GM12878 (cell line): ENCODE measurements around the gene ACCS. TPM values are rescaled to one million over a fixed set of nuclear protein-coding genes. Genes with fewer than 3 reads are reported as not detected.
A peak's percentile ranks its signal among the peaks of the same experiment; 100 is the strongest.

Experiments
- EZH2 ChIP-seq: IDR thresholded peaks from 2 replicates; pipeline ENCODE4 v1.6.1; 2012; ENCODE audit warnings: low read depth, mild to moderate bottlenecking, control low read depth, inconsistent platforms, low read length, borderline replicate concordance; ENCODE audit not compliant: control insufficient read depth
- FOS ChIP-seq: IDR thresholded peaks from 3 replicates; pipeline ENCODE4 v1.6.1; 2011; ENCODE audit warnings: borderline replicate concordance; ENCODE audit not compliant: insufficient read length; ENCODE audit errors: extremely low read depth
- JUND ChIP-seq: IDR thresholded peaks from 2 replicates; pipeline ENCODE4 v1.6.1; 2012; ENCODE audit warnings: low read depth, mild to moderate bottlenecking, low read length, improper control_type of control experiment, moderate library complexity
- MXI1 ChIP-seq: fragments of 150-350 bp; IDR thresholded peaks from 2 replicates; pipeline ENCODE4 v1.6.1; 2011; ENCODE audit warnings: low read depth, mild to moderate bottlenecking, inconsistent platforms, low read length, improper control_type of control experiment
- SIN3A ChIP-seq: IDR thresholded peaks from 2 replicates; pipeline ENCODE4 v1.6.1; 2012; ENCODE audit warnings: low read depth, low read length, improper control_type of control experiment
- SMAD1 ChIP-seq: fragments of 450-650 bp; IDR thresholded peaks from 2 replicates; pipeline ENCODE4 v1.6.1; 2018; ENCODE audit warnings: mild to moderate bottlenecking, low read depth; ENCODE audit not compliant: partially characterized antibody
- SMARCA5 ChIP-seq: fragments of 450-650 bp; IDR thresholded peaks from 2 replicates; pipeline ENCODE4 v1.6.1; 2017; ENCODE audit warnings: mild to moderate bottlenecking
- SREBF1 ChIP-seq: IDR thresholded peaks from 2 replicates; pipeline ENCODE4 v1.6.1; 2012; ENCODE audit warnings: mild to moderate bottlenecking, low read length
- SUPT20H ChIP-seq: IDR thresholded peaks from 2 replicates; pipeline ENCODE4 v1.6.1; 2011; ENCODE audit warnings: low read depth, mild to moderate bottlenecking, low read length, moderate library complexity, borderline replicate concordance; ENCODE audit not compliant: control insufficient read depth
- TBL1XR1 ChIP-seq: IDR thresholded peaks from 2 replicates; pipeline ENCODE4 v1.6.1; 2012; ENCODE audit warnings: low read depth, low read length, improper control_type of control experiment
- ZNF24 ChIP-seq: fragments of 450-650 bp; IDR thresholded peaks from 2 replicates; pipeline ENCODE4 v1.6.1; 2017; ENCODE audit warnings: antibody characterized with exemption, mild to moderate bottlenecking
- ZNF274 ChIP-seq: IDR thresholded peaks from one replicate; pipeline ENCODE4 v1.8.0; 2011; ENCODE audit not compliant: insufficient read length, insufficient read depth
- ZNF384 ChIP-seq: IDR thresholded peaks from 2 replicates; pipeline ENCODE4 v1.6.1; 2012; ENCODE audit warnings: low read depth, mild to moderate bottlenecking, low read length, improper control_type of control experiment, borderline replicate concordance
- polyA plus RNA-seq, 11 experiments: library from polyadenylated mRNA; depleted of rRNA in 4 of 11; unstranded in 6 of 11; stranded (reverse) in 5 of 11; fragments of >200 nt; fragmentation: Nextera tagmentation in 4 of 11; fragmentation: Illumina TruSeq in 1 of 11; extraction: Ambion mirVana in 4 of 11; extraction: Trizol in 1 of 11; gene quantifications; 1 replicate in 1 of 11; 2 replicates in 10 of 11; pipeline versions ENCODE4 v1.2.1 to v1.2.3, GENCODE V29; 2011 to 2016; ENCODE audit warnings: inconsistent platforms in 2 of 11, missing spikeins in 2 of 11, low read depth in 1 of 11
- total RNA-seq, 4 experiments: library from RNA; depleted of rRNA in 3 of 4; stranded (reverse); fragments of >200 nt in 3 of 4; fragmentation: Illumina TruSeq in 1 of 4; extraction: Trizol in 1 of 4; gene quantifications; 2 replicates each; pipeline versions ENCODE4 v1.2.1 to v1.2.3, GENCODE V29; 2013 to 2021
- TF ChIP-seq, protein P1 (sequence below): fragments of 450-650 bp; IDR thresholded peaks from 2 replicates; pipeline ENCODE4 v1.6.1; 2014; ENCODE audit warnings: mild to moderate bottlenecking
- TF ChIP-seq, protein P2 (sequence below): fragments of 450-650 bp; IDR thresholded peaks from 2 replicates; pipeline ENCODE4 v1.6.1; 2017; ENCODE audit warnings: mild to moderate bottlenecking
- TF ChIP-seq, protein P3 (sequence below): IDR thresholded peaks from 2 replicates; pipeline ENCODE4 v1.6.1; 2012; ENCODE audit warnings: low read depth, low read length, improper control_type of control experiment
- TF ChIP-seq, protein P4 (sequence below): IDR thresholded peaks from 2 replicates; pipeline ENCODE4 v1.6.1; 2011; ENCODE audit warnings: mild to moderate bottlenecking, low read depth, low read length, moderate library complexity; ENCODE audit not compliant: insufficient replicate concordance
- TF ChIP-seq, protein P5 (sequence below): fragments of 150-350 bp; IDR thresholded peaks from 2 replicates; pipeline ENCODE4 v1.6.1; 2014; ENCODE audit warnings: mild to moderate bottlenecking, low read depth, low read length
- TF ChIP-seq, protein P6 (sequence below): fragments of 450-650 bp; IDR thresholded peaks from 2 replicates; pipeline ENCODE4 v1.6.1; 2017; ENCODE audit warnings: mild to moderate bottlenecking, low read depth, inconsistent platforms; ENCODE audit not compliant: poor library complexity, severe bottlenecking

The ACCS gene
- total and polyA plus RNA-seq, 10 of the 15 experiments (the other 5 are each of a cell fraction or from before 2014, with no cell fraction given), result 4.8 to 35.9 (median 17.0) TPM

DNA sequence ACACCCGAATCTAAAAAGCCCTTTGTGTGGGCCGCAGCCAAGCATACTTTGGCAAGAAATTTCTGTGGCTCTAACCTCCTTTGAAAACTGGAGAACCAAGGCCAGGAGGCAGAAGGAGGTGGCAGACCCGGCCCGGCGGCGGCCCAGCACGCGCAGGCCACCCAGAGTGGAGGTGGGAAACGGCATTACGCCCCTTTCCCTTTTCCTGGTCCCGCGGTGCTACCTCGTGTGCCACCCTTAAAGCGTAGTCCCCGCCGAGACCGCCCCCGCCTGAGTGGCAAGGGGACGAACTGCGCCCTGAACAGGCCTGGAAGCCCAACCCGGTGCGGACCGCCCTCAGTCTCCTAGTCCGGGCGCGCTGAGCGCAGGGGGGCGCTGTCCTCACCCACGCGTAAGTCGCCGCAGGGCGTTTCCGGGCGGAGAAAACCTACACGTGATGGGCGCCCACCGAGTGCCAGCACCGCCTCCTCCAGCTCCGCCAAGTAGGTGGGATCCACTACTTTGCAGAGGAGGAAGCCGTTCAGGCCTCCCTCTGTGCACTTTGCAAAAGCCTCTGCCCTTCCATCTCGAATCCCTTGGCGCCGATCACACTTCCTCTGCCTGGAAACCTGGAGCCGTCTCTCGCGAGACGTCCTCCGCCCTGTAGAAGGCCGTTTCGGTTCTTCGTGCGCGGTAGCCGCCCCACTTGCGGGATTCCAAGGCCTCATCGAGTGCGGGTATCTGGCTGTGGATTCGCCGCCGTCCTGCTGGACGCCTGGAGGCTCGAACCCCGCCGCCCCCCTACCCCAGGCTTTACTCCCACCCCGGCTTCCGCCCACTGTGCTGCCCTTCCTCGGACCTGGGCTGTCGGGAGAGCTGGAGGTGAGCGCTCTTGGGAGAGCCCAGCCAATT is at the start of gene ACCS (continued):
- TF ChIP-seq, protein P1, sequence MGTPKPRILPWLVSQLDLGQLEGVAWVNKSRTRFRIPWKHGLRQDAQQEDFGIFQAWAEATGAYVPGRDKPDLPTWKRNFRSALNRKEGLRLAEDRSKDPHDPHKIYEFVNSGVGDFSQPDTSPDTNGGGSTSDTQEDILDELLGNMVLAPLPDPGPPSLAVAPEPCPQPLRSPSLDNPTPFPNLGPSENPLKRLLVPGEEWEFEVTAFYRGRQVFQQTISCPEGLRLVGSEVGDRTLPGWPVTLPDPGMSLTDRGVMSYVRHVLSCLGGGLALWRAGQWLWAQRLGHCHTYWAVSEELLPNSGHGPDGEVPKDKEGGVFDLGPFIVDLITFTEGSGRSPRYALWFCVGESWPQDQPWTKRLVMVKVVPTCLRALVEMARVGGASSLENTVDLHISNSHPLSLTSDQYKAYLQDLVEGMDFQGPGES, result peak; percentile 4; the same call in 1 of the 2 replicates
- TF ChIP-seq ZNF274 (no peak), SIN3A (no peak), SMARCA5 (peak; percentile 93; the same call in 1 of the 2 replicates), SUPT20H (no peak), EZH2 (no peak), TBL1XR1 (peak; percentile 22; the same call in 1 of the 2 replicates), JUND (no peak), SMAD1 (no peak), SREBF1 (no peak), ZNF24 (no peak), ZNF384 (no peak), FOS (no peak), MXI1 (no peak; the same call in 1 of the 2 replicates)
- TF ChIP-seq, protein P2, sequence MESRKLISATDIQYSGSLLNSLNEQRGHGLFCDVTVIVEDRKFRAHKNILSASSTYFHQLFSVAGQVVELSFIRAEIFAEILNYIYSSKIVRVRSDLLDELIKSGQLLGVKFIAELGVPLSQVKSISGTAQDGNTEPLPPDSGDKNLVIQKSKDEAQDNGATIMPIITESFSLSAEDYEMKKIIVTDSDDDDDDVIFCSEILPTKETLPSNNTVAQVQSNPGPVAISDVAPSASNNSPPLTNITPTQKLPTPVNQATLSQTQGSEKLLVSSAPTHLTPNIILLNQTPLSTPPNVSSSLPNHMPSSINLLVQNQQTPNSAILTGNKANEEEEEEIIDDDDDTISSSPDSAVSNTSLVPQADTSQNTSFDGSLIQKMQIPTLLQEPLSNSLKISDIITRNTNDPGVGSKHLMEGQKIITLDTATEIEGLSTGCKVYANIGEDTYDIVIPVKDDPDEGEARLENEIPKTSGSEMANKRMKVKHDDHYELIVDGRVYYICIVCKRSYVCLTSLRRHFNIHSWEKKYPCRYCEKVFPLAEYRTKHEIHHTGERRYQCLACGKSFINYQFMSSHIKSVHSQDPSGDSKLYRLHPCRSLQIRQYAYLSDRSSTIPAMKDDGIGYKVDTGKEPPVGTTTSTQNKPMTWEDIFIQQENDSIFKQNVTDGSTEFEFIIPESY, result no peak
- TF ChIP-seq, protein P3, sequence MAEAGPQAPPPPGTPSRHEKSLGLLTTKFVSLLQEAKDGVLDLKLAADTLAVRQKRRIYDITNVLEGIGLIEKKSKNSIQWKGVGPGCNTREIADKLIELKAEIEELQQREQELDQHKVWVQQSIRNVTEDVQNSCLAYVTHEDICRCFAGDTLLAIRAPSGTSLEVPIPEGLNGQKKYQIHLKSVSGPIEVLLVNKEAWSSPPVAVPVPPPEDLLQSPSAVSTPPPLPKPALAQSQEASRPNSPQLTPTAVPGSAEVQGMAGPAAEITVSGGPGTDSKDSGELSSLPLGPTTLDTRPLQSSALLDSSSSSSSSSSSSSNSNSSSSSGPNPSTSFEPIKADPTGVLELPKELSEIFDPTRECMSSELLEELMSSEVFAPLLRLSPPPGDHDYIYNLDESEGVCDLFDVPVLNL, result no peak
- TF ChIP-seq, protein P4, sequence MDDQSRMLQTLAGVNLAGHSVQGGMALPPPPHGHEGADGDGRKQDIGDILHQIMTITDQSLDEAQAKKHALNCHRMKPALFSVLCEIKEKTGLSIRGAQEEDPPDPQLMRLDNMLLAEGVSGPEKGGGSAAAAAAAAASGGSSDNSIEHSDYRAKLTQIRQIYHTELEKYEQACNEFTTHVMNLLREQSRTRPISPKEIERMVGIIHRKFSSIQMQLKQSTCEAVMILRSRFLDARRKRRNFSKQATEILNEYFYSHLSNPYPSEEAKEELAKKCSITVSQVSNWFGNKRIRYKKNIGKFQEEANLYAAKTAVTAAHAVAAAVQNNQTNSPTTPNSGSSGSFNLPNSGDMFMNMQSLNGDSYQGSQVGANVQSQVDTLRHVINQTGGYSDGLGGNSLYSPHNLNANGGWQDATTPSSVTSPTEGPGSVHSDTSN, result no peak
- TF ChIP-seq, protein P5, sequence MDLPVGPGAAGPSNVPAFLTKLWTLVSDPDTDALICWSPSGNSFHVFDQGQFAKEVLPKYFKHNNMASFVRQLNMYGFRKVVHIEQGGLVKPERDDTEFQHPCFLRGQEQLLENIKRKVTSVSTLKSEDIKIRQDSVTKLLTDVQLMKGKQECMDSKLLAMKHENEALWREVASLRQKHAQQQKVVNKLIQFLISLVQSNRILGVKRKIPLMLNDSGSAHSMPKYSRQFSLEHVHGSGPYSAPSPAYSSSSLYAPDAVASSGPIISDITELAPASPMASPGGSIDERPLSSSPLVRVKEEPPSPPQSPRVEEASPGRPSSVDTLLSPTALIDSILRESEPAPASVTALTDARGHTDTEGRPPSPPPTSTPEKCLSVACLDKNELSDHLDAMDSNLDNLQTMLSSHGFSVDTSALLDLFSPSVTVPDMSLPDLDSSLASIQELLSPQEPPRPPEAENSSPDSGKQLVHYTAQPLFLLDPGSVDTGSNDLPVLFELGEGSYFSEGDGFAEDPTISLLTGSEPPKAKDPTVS, result no peak
- TF ChIP-seq, protein P6, sequence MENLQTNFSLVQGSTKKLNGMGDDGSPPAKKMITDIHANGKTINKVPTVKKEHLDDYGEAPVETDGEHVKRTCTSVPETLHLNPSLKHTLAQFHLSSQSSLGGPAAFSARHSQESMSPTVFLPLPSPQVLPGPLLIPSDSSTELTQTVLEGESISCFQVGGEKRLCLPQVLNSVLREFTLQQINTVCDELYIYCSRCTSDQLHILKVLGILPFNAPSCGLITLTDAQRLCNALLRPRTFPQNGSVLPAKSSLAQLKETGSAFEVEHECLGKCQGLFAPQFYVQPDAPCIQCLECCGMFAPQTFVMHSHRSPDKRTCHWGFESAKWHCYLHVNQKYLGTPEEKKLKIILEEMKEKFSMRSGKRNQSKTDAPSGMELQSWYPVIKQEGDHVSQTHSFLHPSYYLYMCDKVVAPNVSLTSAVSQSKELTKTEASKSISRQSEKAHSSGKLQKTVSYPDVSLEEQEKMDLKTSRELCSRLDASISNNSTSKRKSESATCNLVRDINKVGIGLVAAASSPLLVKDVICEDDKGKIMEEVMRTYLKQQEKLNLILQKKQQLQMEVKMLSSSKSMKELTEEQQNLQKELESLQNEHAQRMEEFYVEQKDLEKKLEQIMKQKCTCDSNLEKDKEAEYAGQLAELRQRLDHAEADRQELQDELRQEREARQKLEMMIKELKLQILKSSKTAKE, result no peak
